Colonic mucosa (tissue), 4 donors: Measurements from ENCODE around the gene SOS2. TPM values are rescaled to one million over a fixed set of nuclear protein-coding genes. Genes with fewer than 3 reads are reported as not detected.

Experiments used
- DNase-seq: peaks from one replicate; pipeline ENCODE4 v3.0.0-alpha.2; 2020
- H3K27ac ChIP-seq: fragments of 200-600 bp; one replicate; pipeline ENCODE4 v1.8.0; 2021
- H3K27me3 ChIP-seq: fragments of 200-600 bp; one replicate; pipeline ENCODE4 v1.8.0; 2021
- H3K36me3 ChIP-seq: fragments of 200-600 bp; one replicate; pipeline ENCODE4 v1.8.0; 2021
- H3K4me1 ChIP-seq: fragments of 200-600 bp; one replicate; pipeline ENCODE4 v1.8.0; 2021; ENCODE audit warnings: mild to moderate bottlenecking
- H3K4me3 ChIP-seq: fragments of 200-600 bp; one replicate; pipeline ENCODE4 v1.8.0; 2021
- H3K9ac ChIP-seq, 2 donors: one replicate each; pipeline ENCODE4 v1.7.0; 2013; ENCODE audit warnings: control low read depth in 2 of 2, low read depth in 2 of 2, low read length in 2 of 2
- H3K9me3 ChIP-seq: fragments of 200-600 bp; one replicate; pipeline ENCODE4 v1.8.0; 2021
- intact Hi-C: fragments of 100-400 bp; cut with DNase I; formaldehyde crosslinking; loops from one replicate; pipeline ENCODE4 v1.14.1; 2022
- total RNA-seq, 2 donors: library from RNA; stranded (reverse); fragmentation: NEBNext Ultra II Directional in 1 of 2; extraction: Animal tissue kit (Norgen Biotek cat#: 25700) in 1 of 2; gene quantifications; one replicate each; pipeline ENCODE4 v1.2.1, GENCODE V29; 2021
- TF ChIP-seq, protein P1 (sequence below): fragments of 200-600 bp; IDR thresholded peaks from one replicate; pipeline ENCODE4 v1.8.0; 2022; ENCODE audit warnings: antibody characterized with exemption, mild to moderate bottlenecking
- donor health status: healthy.
- donor health status: DM: no; HTN: no; CAD: no.
- donor health status: DM: no; HTN: no; CAD: no.

The SOS2 gene
- total RNA-seq, 2 donors from 2014 or later: 20.3 to 43.7 TPM

DNA sequence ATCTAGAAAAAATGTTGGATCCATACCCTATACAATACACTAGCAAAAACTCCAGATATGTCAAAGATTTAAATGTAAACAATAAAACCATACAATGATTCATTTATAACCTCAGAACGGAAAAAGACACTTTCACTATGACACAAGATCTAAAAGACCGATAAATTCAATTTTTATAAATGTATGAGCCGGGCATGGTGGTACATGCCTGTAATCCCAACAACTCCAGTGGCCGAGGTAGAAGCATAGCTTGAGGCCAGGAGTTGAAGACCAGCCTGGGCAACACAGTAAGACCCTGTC, 2.5 kb upstream of the SOS2 start:
- Histone ChIP-seq H3K27ac (no peak overlapping the region), H3K9ac (no peak overlapping the region), H3K4me3 (no peak overlapping the region), H3K36me3 (no peaks in the 10 kb centered on the region), H3K9me3 (no peaks in the 10 kb centered on the region), H3K4me1 (no peaks in the 10 kb centered on the region), H3K27me3 (no peaks in the 10 kb centered on the region)
- DNase-seq: no peak
- TF ChIP-seq, protein P1, sequence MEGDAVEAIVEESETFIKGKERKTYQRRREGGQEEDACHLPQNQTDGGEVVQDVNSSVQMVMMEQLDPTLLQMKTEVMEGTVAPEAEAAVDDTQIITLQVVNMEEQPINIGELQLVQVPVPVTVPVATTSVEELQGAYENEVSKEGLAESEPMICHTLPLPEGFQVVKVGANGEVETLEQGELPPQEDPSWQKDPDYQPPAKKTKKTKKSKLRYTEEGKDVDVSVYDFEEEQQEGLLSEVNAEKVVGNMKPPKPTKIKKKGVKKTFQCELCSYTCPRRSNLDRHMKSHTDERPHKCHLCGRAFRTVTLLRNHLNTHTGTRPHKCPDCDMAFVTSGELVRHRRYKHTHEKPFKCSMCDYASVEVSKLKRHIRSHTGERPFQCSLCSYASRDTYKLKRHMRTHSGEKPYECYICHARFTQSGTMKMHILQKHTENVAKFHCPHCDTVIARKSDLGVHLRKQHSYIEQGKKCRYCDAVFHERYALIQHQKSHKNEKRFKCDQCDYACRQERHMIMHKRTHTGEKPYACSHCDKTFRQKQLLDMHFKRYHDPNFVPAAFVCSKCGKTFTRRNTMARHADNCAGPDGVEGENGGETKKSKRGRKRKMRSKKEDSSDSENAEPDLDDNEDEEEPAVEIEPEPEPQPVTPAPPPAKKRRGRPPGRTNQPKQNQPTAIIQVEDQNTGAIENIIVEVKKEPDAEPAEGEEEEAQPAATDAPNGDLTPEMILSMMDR: no peak
- intact Hi-C loops: no loop called here

DNA sequence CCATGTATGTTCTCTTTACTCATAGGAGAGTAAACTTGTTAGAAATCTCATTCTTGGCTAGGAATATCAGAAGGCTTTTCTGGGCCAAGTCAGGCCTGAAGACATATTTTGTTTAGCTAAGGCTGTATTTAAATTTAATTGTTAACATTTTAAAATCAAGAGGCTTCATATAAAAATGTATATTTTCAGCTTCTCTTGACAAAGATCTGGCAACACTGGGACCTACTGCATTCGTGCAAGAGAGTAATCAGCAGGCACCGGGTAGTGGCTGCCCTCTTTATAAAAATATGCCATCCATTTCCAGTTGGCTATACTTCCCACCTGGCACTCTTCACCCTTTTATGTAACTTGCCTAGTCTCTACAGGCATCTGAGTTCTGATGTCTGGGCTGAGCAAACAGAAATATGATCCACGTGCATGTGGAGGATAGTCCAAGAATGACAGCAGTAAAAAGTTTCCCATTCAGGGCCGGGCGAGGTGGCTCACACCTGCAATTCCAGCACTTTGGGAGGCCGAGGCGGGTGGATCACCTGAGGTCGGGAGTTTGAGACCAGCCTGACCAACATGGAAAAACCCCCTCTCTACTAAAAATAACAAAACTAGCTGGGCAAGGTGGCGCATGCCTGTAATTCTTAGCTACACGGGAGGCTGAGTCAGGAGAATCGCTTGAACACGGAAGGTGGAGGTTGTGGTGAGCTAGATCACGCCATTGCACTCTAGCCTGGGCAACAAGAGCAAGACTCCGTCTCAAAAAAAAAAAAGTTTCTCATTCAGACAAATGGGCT, 2.0 kb upstream of the SOS2 start:
- Histone ChIP-seq H3K27me3 (no peaks in the 10 kb centered on the region), H3K9me3 (no peaks in the 10 kb centered on the region), H3K36me3 (no peaks in the 10 kb centered on the region), H3K27ac (no peak overlapping the region), H3K4me1 (no peaks in the 10 kb centered on the region), H3K9ac (no peak overlapping the region), H3K4me3 (no peak overlapping the region)
- DNase-seq: no peak
- intact Hi-C loops: no loop called here
- TF ChIP-seq, protein P1: no peak

DNA sequence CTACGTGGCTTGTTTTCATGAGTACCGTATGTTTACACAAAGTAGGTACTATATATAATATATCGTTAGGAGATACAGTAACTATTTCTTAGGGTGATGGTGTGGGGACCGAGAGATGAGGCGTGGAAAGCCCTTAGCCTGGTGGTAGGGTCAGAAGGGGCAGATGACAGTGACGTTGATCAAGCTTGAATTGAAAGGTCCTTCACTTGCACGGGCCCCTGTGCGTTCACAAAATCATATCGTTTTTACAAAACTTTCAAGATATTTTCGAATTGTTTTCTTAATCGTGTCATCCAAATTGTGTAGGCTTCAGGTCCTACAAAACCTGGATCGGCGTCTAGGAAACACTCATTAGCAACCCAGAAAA, 881 bp upstream of the SOS2 start:
- Histone ChIP-seq H3K36me3 (no peaks in the 10 kb centered on the region), H3K27ac (peak overlapping the region; percentile 90), H3K4me1 (no peaks in the 10 kb centered on the region), H3K9ac (peak overlapping the region; percentile 82 to 95), H3K9me3 (no peaks in the 10 kb centered on the region), H3K27me3 (no peaks in the 10 kb centered on the region), H3K4me3 (peak overlapping the region; percentile 49)
- no peak for DNase-seq
- intact Hi-C loops: no loop called here
- TF ChIP-seq, protein P1: no peak

DNA sequence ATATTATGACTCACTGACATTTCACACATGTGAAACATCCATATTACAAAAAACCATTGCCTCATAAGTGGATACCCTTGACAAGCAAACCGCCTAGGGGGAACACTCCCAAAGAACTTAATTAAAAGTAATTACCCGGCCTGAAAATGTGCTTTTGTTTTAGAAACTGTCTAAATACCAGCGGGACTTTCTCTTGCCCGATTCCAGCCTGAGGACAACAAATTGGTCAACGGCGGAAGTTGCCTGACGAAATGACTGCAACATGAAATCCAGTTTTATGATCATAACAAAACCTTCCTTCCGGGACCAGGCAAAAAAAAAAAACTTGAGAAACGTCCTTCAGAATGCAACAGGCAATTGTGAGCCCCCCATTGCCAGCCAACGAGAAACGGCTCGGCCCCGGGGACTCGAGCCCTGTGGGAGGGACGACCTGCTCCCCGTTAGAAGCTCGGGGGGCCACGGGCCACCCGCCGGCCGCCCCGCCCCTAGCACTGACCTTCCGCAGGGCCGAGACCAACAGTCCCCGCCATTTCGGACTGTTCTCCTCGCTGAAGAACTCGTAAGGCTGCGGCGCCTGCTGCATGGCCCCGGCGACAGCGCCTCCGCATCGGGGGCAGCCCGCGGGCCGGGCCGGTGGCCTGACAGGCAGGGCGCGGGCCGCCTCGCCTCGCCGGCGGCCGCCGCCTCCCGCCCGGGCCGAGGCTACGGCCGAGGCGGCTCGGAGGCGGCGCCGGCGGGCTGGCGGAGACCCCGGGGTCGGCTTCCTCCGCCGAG, 490 bp downstream of the SOS2 start:
- no peaks in the 10 kb centered on the region for H3K9me3 ChIP-seq
- no peaks in the 10 kb centered on the region for H3K4me1 ChIP-seq
- peak overlapping the region; percentile 89 to 95 for H3K9ac ChIP-seq
- H3K27me3 ChIP-seq: no peaks in the 10 kb centered on the region
- DNase-seq: peak; percentile 65
- peak overlapping the region; percentile 49 for H3K4me3 ChIP-seq
- no peaks in the 10 kb centered on the region for H3K36me3 ChIP-seq
- TF ChIP-seq, protein P1: no peak
- peak overlapping the region; percentile 90 for H3K27ac ChIP-seq
- intact Hi-C loops: no loop called here

DNA sequence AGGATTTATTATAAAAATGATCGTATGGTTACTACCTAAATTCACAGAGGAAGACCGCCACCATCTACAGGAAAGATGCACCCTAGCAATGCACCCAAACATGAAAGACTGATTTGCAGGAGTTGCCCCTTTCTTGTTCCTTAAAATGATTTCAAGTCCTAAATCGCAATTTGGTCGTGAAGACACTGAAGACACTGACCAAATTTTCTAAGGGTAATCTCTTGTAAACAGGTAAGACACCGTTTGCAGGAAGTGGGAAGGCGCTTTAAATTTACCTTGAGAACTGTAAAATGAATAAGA, 1.0 kb downstream of the SOS2 start:
- no peak for DNase-seq
- Histone ChIP-seq H3K9me3 (no peaks in the 10 kb centered on the region), H3K4me3 (peak overlapping the region; percentile 49), H3K4me1 (peaks cover 5% of the 10 kb centered on the region), H3K36me3 (no peaks in the 10 kb centered on the region), H3K27ac (peak overlapping the region; percentile 90), H3K27me3 (no peaks in the 10 kb centered on the region), H3K9ac (peak overlapping the region; percentile 28 to 89)
- intact Hi-C loops: no loop called here
- TF ChIP-seq, protein P1: no peak
